ENCODE results near the gene WDHD1. TPM values are rescaled to one million over a fixed set of nuclear protein-coding genes. Genes with fewer than 3 reads are reported as not detected.

WDHD1 gene
- total RNA-seq, 1 donor = 4.3 TPM

GRCh38 chr14:54935958-54936357, 90.9 kb downstream of the WDHD1 start:
- no peak for TF ChIP-seq CTCF (IDR thresholded peaks at IDR 0.05; ENCODE audit: extremely low read depth, low read depth, low read length)
- Histone ChIP-seq H3K27me3 (ENCODE audit: insufficient read depth, low read length) (no peaks in the 10 kb centered on the region), H3K36me3 (ENCODE audit: insufficient read depth, low read length) (no peaks in the 10 kb centered on the region), H3K79me2 (ENCODE audit: insufficient read depth, low read length) (no peaks in the 10 kb centered on the region), H3K4me1 (ENCODE audit: insufficient read depth, low read length) (no peaks in the 10 kb centered on the region), H3K4me2 (ENCODE audit: insufficient read depth, low read length) (no peak overlapping the region), H3K9me3 (ENCODE audit: low read depth, low read length) (no peaks in the 10 kb centered on the region), H3K4me3 (ENCODE audit: insufficient read depth, low read length) (no peak overlapping the region), H3K27ac (ENCODE audit: low read depth, low read length) (no peak overlapping the region), H4K20me1 (ENCODE audit: insufficient read depth, low read length) (no peaks in the 10 kb centered on the region), H2AFZ (ENCODE audit: low read length) (no peak overlapping the region)
- DNase-seq (ENCODE audit: insufficient read length, low spot score, missing footprints) = no peak

GRCh38 chr14:54935100-54935499, 91.8 kb downstream of the WDHD1 start:
- H3K79me2 ChIP-seq (ENCODE audit: insufficient read depth, low read length) = no peaks in the 10 kb centered on the region
- no peak overlapping the region for H3K4me2 ChIP-seq (ENCODE audit: insufficient read depth, low read length)
- H3K27ac ChIP-seq (ENCODE audit: low read depth, low read length) = no peak overlapping the region
- H2AFZ ChIP-seq (ENCODE audit: low read length) = no peak overlapping the region
- no peaks in the 10 kb centered on the region for H4K20me1 ChIP-seq (ENCODE audit: insufficient read depth, low read length)
- no peaks in the 10 kb centered on the region for H3K9me3 ChIP-seq (ENCODE audit: low read depth, low read length)
- DNase-seq (ENCODE audit: insufficient read length, low spot score, missing footprints) = no peak
- no peaks in the 10 kb centered on the region for H3K27me3 ChIP-seq (ENCODE audit: insufficient read depth, low read length)
- no peak overlapping the region for H3K4me3 ChIP-seq (ENCODE audit: insufficient read depth, low read length)
- no peaks in the 10 kb centered on the region for H3K36me3 ChIP-seq (ENCODE audit: insufficient read depth, low read length)
- no peak for TF ChIP-seq CTCF (IDR thresholded peaks at IDR 0.05; ENCODE audit: extremely low read depth, low read depth, low read length)
- H3K4me1 ChIP-seq (ENCODE audit: insufficient read depth, low read length) = no peaks in the 10 kb centered on the region

GRCh38 chr14:54933006-54933405, 93.9 kb downstream of the WDHD1 start:
- TF ChIP-seq CTCF (IDR thresholded peaks at IDR 0.05; ENCODE audit: extremely low read depth, low read depth, low read length) = no peak

GRCh38 chr14:54931598-54932340, 95.1 kb downstream of the WDHD1 start:
- H2AFZ ChIP-seq (ENCODE audit: low read length) = no peak overlapping the region
- H3K27me3 ChIP-seq (ENCODE audit: insufficient read depth, low read length) = no peaks in the 10 kb centered on the region
- no peak for TF ChIP-seq CTCF (IDR thresholded peaks at IDR 0.05; ENCODE audit: extremely low read depth, low read depth, low read length)
- no peaks in the 10 kb centered on the region for H3K79me2 ChIP-seq (ENCODE audit: insufficient read depth, low read length)
- no peaks in the 10 kb centered on the region for H3K36me3 ChIP-seq (ENCODE audit: insufficient read depth, low read length)
- no peaks in the 10 kb centered on the region for H3K4me1 ChIP-seq (ENCODE audit: insufficient read depth, low read length)
- H3K4me2 ChIP-seq (ENCODE audit: insufficient read depth, low read length) = no peak overlapping the region
- no peaks in the 10 kb centered on the region for H4K20me1 ChIP-seq (ENCODE audit: insufficient read depth, low read length)
- H3K4me3 ChIP-seq (ENCODE audit: insufficient read depth, low read length) = no peak overlapping the region
- H3K27ac ChIP-seq (ENCODE audit: low read depth, low read length) = no peak overlapping the region
- H3K9me3 ChIP-seq (ENCODE audit: low read depth, low read length) = no peaks in the 10 kb centered on the region
- DNase-seq (ENCODE audit: insufficient read length, low spot score, missing footprints) = no peak

More at GRCh38 chr14:54933006-54933405, 93.9 kb downstream of the WDHD1 start:
- no peak overlapping the region for H3K4me3 ChIP-seq (ENCODE audit: insufficient read depth, low read length)
- H3K4me2 ChIP-seq (ENCODE audit: insufficient read depth, low read length) = no peak overlapping the region
- H3K36me3 ChIP-seq (ENCODE audit: insufficient read depth, low read length) = no peaks in the 10 kb centered on the region
- no peaks in the 10 kb centered on the region for H3K27me3 ChIP-seq (ENCODE audit: insufficient read depth, low read length)
- no peak overlapping the region for H2AFZ ChIP-seq (ENCODE audit: low read length)
- DNase-seq (ENCODE audit: insufficient read length, low spot score, missing footprints) = no peak
- H3K27ac ChIP-seq (ENCODE audit: low read depth, low read length) = no peak overlapping the region
- no peaks in the 10 kb centered on the region for H4K20me1 ChIP-seq (ENCODE audit: insufficient read depth, low read length)
- no peaks in the 10 kb centered on the region for H3K79me2 ChIP-seq (ENCODE audit: insufficient read depth, low read length)
- H3K4me1 ChIP-seq (ENCODE audit: insufficient read depth, low read length) = no peaks in the 10 kb centered on the region
- H3K9me3 ChIP-seq (ENCODE audit: low read depth, low read length) = no peaks in the 10 kb centered on the region

Data from osteoblast (primary cell).